Suprapubic skin (tissue), 3 donors: ENCODE measurements around the gene HOXB3.

Experiments used
- CTCF ChIP-seq, 2 donors: fragments of 200-600 bp in 1 of 2; fragments of 450-650 bp in 1 of 2; sonication (generic) in 1 of 2; IDR thresholded peaks; one replicate each; pipeline ENCODE4 v1.5.1; 2016 to 2019; ENCODE audit warnings: antibody characterized with exemption in 2 of 2, mild to moderate bottlenecking in 1 of 2, moderate library complexity in 1 of 2
- POLR2A ChIP-seq, 2 donors: fragments of 450-650 bp; IDR thresholded peaks; one replicate each; pipeline ENCODE4 v1.6.1; 2017; ENCODE audit warnings: antibody characterized with exemption in 2 of 2, mild to moderate bottlenecking in 2 of 2, moderate library complexity in 2 of 2

GRCh38 chr17:48551596-48552465 lies 38.2 kb downstream of the HOXB3 start:
- TF ChIP-seq CTCF (IDR thresholded peaks at IDR 0.05) (no peak), POLR2A (IDR thresholded peaks at IDR 0.05) (no peak)
